Endothelial cell of umbilical vein (primary cell): ENCODE data around the gene DLGAP4. TPM values are rescaled to one million over a fixed set of nuclear protein-coding genes. Genes with fewer than 3 reads are reported as not detected.

Source experiments
- BruUV-seq: library from RNA; stranded (reverse); fragments of 400-500 nt; replicated peaks from 2 replicates; lab custom pipeline; 2021; lab: Mats Ljungman, UMichigan
- CTCF ChIA-PET: fragments of 300-600, 350-600 bp; sonication (Branson Sonifier 250); formaldehyde crosslinking; loops from one replicate; lab custom pipeline; 2021; ENCODE audit warnings: antibody characterized with exemption, inconsistent platforms; lab: Charles Lee
- POLR2A ChIA-PET: fragments of 300-600, 350-600 bp; sonication (Branson Sonifier 250); formaldehyde crosslinking; loops from one replicate; lab custom pipeline; 2021; ENCODE audit warnings: antibody characterized with exemption, inconsistent platforms; lab: Charles Lee
- DNase-seq: peaks from one replicate; pipeline ENCODE4 v3.0.0-alpha.2; 2011; ENCODE audit warnings: low read depth, low spot score
- FAIRE-seq: peaks from 2 replicates; lab custom pipeline; 2011; peaks lifted over from hg19 to GRCh38; lab: Jason Lieb, UNC
- H2AFZ ChIP-seq: 2 replicates; pipeline ENCODE4 v1.6.0; 2012; ENCODE audit warnings: low read depth, low read length, control low read depth, inconsistent platforms
- H3K27ac ChIP-seq: 2 replicates; pipeline ENCODE4 v1.5.1; 2011; ENCODE audit warnings: low read depth, mild to moderate bottlenecking, control low read depth, low read length, moderate library complexity; ENCODE audit not compliant: insufficient read depth
- H3K27me3 ChIP-seq, 2 experiments: 2 replicates each; pipeline versions ENCODE4 v1.6.0 to v1.6.1; 2011; ENCODE audit warnings: low read length in 2 of 2, mixed read lengths in 1 of 2; ENCODE audit not compliant: control insufficient read depth in 2 of 2, insufficient read depth in 2 of 2
- H3K36me3 ChIP-seq, 2 experiments: 2 replicates in 1 of 2; 3 replicates in 1 of 2; pipeline ENCODE4 v1.5.1; 2011; ENCODE audit warnings: low read length in 2 of 2, mild to moderate bottlenecking in 1 of 2, moderate library complexity in 1 of 2; ENCODE audit not compliant: control insufficient read depth in 2 of 2, insufficient read depth in 2 of 2; ENCODE audit errors: extremely low read depth in 1 of 2
- H3K4me1 ChIP-seq: 3 replicates; pipeline ENCODE4 v1.5.1; 2011; ENCODE audit warnings: mild to moderate bottlenecking, low read length; ENCODE audit not compliant: control insufficient read depth, insufficient read depth; ENCODE audit errors: extremely low read depth
- H3K4me2 ChIP-seq: 2 replicates; pipeline ENCODE4 v1.6.1; 2011; ENCODE audit warnings: low read length, control low read depth, mixed read lengths; ENCODE audit not compliant: insufficient read depth
- H3K4me3 ChIP-seq, 3 experiments: fragments of 200-600 bp in 1 of 3; sonication (generic), shearing (Covaris generic) in 1 of 3; replicated peaks in 1 of 3; 2 replicates each; pipeline ENCODE4 v1.5.1; 2011 to 2016; ENCODE audit warnings: control low read depth in 3 of 3, low read length in 3 of 3, mild to moderate bottlenecking in 2 of 3, inconsistent platforms in 1 of 3, low read depth in 1 of 3, moderate library complexity in 1 of 3; ENCODE audit not compliant: insufficient read depth in 1 of 3
- H3K79me2 ChIP-seq: 2 replicates; pipeline ENCODE4 v1.6.0; 2012; ENCODE audit warnings: low read length, inconsistent platforms; ENCODE audit not compliant: control insufficient read depth, insufficient read depth
- H3K9ac ChIP-seq: replicated peaks from 2 replicates; pipeline ENCODE3; 2011; ENCODE audit warnings: low read length, control low read depth; ENCODE audit not compliant: insufficient read depth; ENCODE audit errors: extremely low read depth
- H3K9me1 ChIP-seq: replicated peaks from 3 replicates; pipeline ENCODE4 v1.6.0; 2011; ENCODE audit warnings: mild to moderate bottlenecking, low read length; ENCODE audit not compliant: control insufficient read depth, insufficient read depth; ENCODE audit errors: extremely low read depth
- H3K9me3 ChIP-seq: replicated peaks from 2 replicates; pipeline ENCODE4 v1.5.1; 2012; ENCODE audit warnings: low read length, inconsistent platforms; ENCODE audit not compliant: control insufficient read depth, insufficient read depth
- H4K20me1 ChIP-seq: replicated peaks from 2 replicates; pipeline ENCODE3; 2011; ENCODE audit warnings: mild to moderate bottlenecking, low read length; ENCODE audit not compliant: control insufficient read depth, insufficient read depth; ENCODE audit errors: extremely low read depth
- CTCF ChIP-seq, 2 donors: IDR thresholded peaks; 1 replicate in 1 of 2; 2 replicates in 1 of 2; pipeline ENCODE4 v1.5.1; 2011; ENCODE audit warnings: low read length in 2 of 2, mild to moderate bottlenecking in 2 of 2, moderate library complexity in 2 of 2, control low read depth in 1 of 2, inconsistent platforms in 1 of 2, low read depth in 1 of 2; ENCODE audit not compliant: insufficient read depth in 1 of 2; ENCODE audit errors: extremely low read depth in 1 of 2
- EZH2 ChIP-seq: IDR thresholded peaks from 2 replicates; pipeline ENCODE4 v1.6.1; 2012; ENCODE audit warnings: borderline replicate concordance, low read depth, mild to moderate bottlenecking, moderate library complexity, low read length, inconsistent platforms; ENCODE audit not compliant: severe bottlenecking
- FOS ChIP-seq: IDR thresholded peaks from 2 replicates; pipeline ENCODE4 v1.6.1; 2011; ENCODE audit warnings: mild to moderate bottlenecking, low read length, moderate library complexity, borderline replicate concordance; ENCODE audit not compliant: insufficient read depth
- GATA2 ChIP-seq: IDR thresholded peaks from 2 replicates; pipeline ENCODE4 v1.7.0; 2011; ENCODE audit warnings: low read depth, mild to moderate bottlenecking, moderate library complexity, mixed read lengths, low read length; ENCODE audit not compliant: insufficient read length, insufficient read depth
- JUN ChIP-seq: IDR thresholded peaks from 2 replicates; pipeline ENCODE4 v1.6.1; 2011; ENCODE audit warnings: borderline replicate concordance, low read depth; ENCODE audit not compliant: insufficient read length, insufficient read depth
- MAX ChIP-seq: IDR thresholded peaks from 2 replicates; pipeline ENCODE4 v1.6.1; 2011; ENCODE audit not compliant: insufficient read depth, insufficient read length
- MYC ChIP-seq: IDR thresholded peaks from one replicate; pipeline ENCODE4 v1.6.1; 2011; ENCODE audit warnings: mild to moderate bottlenecking, low read depth, low read length
- POLR2A ChIP-seq: IDR thresholded peaks from 2 replicates; pipeline ENCODE4 v1.6.1; 2012; ENCODE audit warnings: low read depth, mild to moderate bottlenecking, control low read depth, low read length
- POLR2AphosphoS5 ChIP-seq: IDR thresholded peaks from 2 replicates; pipeline ENCODE4 v1.6.1; 2012; ENCODE audit warnings: low read depth, mild to moderate bottlenecking, control low read depth, low read length, moderate library complexity; ENCODE audit not compliant: insufficient read depth
- dilution Hi-C: fragments of 300-500 bp; cut with MboI; formaldehyde crosslinking; loops from one replicate; pipeline ENCODE4 v1.15.0; 2019; ENCODE audit warnings: low sequenced_read_pairs; ENCODE audit not compliant: extremely low pct_ligation_motif_present
- intact Hi-C: fragments of 100-400 bp; cut with micrococcal nuclease; formaldehyde crosslinking; loops from one replicate; pipeline ENCODE4 v1.10.0; 2022
- polyA plus RNA-seq, 4 experiments: library from polyadenylated mRNA; depleted of rRNA in 3 of 4; stranded (reverse) in 3 of 4; unstranded in 1 of 4; fragments of >200 nt; gene quantifications; 2 replicates each; pipeline versions ENCODE4 v1.2.1 to v1.2.3, GENCODE V29; 2011 to 2012; ENCODE audit warnings: missing spikeins in 1 of 4
- total RNA-seq: library from RNA; stranded (reverse); gene quantifications from 2 replicates; pipeline ENCODE4 v1.2.3, GENCODE V29; 2021

DLGAP4 gene
- total and polyA plus RNA-seq, 2 donors (not counting 3 experiments of a cell fraction or from before 2014, with no cell fraction given) = 57.5 to 125 TPM

- dilution Hi-C loops = no loop called here
- DNase-seq (peak; percentile 86), FAIRE-seq (peak; percentile 42)
- no peaks in the 10 kb centered on the region for H3K79me2 ChIP-seq
- no TSS peak for BruUV-seq
- H3K4me3 ChIP-seq = no peak overlapping the region
- H4K20me1 ChIP-seq = no peaks in the 10 kb centered on the region
- ChIA-PET POLR2A (interaction anchor here (0.7 kb wide), 1 partner anchor 568 kb away, joined by 5 read pairs; no protein-coding TSS in a partner anchor), CTCF (no interaction called here)
- intact Hi-C loops = no loop called here
- H2AFZ ChIP-seq = no peak overlapping the region
- no peaks in the 10 kb centered on the region for H3K27me3 ChIP-seq
- H3K36me3 ChIP-seq = no peaks in the 10 kb centered on the region
- no peak overlapping the region for H3K4me2 ChIP-seq
- no peaks in the 10 kb centered on the region for H3K9me3 ChIP-seq
- H3K4me1 ChIP-seq = peaks cover 3% of the 10 kb centered on the region
- no peak for TF ChIP-seq GATA2
- no peak for TF ChIP-seq MAX
- TF ChIP-seq EZH2 = no peak
- no peak for TF ChIP-seq POLR2AphosphoS5
- no peak for TF ChIP-seq MYC
- TF ChIP-seq CTCF (IDR thresholded peaks at IDR 0.05; ENCODE audit: extremely low read depth in 1 of 2, insufficient read depth in 1 of 2, low read depth in 1 of 2, low read length in 2 of 2) = no peak
- TF ChIP-seq JUN = no peak
- TF ChIP-seq POLR2A = no peak
- no peak for TF ChIP-seq FOS
- H3K27ac ChIP-seq = no peak overlapping the region
- no peaks in the 10 kb centered on the region for H3K9me1 ChIP-seq
- no peak overlapping the region for H3K9ac ChIP-seq
Observed at GRCh38 chr20:36538026-36538722, 232.0 kb downstream of the DLGAP4 start.
